NCI-H2227 treated with DMSO at 0.1 percent for 48 hours (cell line): ENCODE data around the gene EVPLL.
"Not testable (repeated sequence)": the region's sequence is repeated elsewhere in the genome, so short reads cannot be mapped to it uniquely, and the experiment has no call there.

ENCODE experiments used
- DNase-seq: peaks from one replicate; lab custom pipeline; 2025; lab: John Stamatoyannopoulos, UW

EVPLL gene

GRCh38 chr17:18377437-18378204 lies at the start of gene EVPLL:
EVPLL (plus strand) TSS chr17:18377778; CDS start chr17:18380938, 3,160 bp downstream.
- no peak for DNase-seq

GRCh38 chr17:18328643-18329204 lies 48.9 kb upstream of the EVPLL start:
- DNase-seq: no peak

- no peak for DNase-seq
These were observed 45.7 kb upstream of the EVPLL start for GRCh38 chr17:18331879-18332278.

GRCh38 chr17:18332909-18333489 lies 44.6 kb upstream of the EVPLL start:
- DNase-seq: no peak

GRCh38 chr17:18338158-18338557 lies 39.4 kb upstream of the EVPLL start:
- not testable (repeated sequence) for DNase-seq

- DNase-seq: no peak
These were observed 37.6 kb upstream of the EVPLL start for GRCh38 chr17:18339933-18340332.

- DNase-seq: no peak
These were observed 33.6 kb upstream of the EVPLL start for GRCh38 chr17:18344021-18344420.

- DNase-seq: no peak
These were observed 24.0 kb upstream of the EVPLL start for GRCh38 chr17:18353541-18353940.

GRCh38 chr17:18356624-18357023 lies 21.0 kb upstream of the EVPLL start:
- no peak for DNase-seq

GRCh38 chr17:18360518-18360917 lies 17.1 kb upstream of the EVPLL start:
- DNase-seq: no peak

GRCh38 chr17:18361837-18362697 lies 15.5 kb upstream of the EVPLL start:
- DNase-seq: no peak

- DNase-seq: no peak
These were observed 14.9 kb upstream of the EVPLL start for GRCh38 chr17:18362698-18363100.

- DNase-seq: peak; percentile 86
These were observed 14.2 kb upstream of the EVPLL start, which contains the start of gene SHMT1 for GRCh38 chr17:18363101-18364049. SHMT1 (minus strand) TSS chr17:18363550; CDS start chr17:18355981, 7,569 bp downstream.

GRCh38 chr17:18364166-18364565 lies 13.4 kb upstream of the EVPLL start:
- DNase-seq: no peak

- no peak for DNase-seq
These were observed 8.6 kb upstream of the EVPLL start for GRCh38 chr17:18368946-18369345.

GRCh38 chr17:18370761-18371160 lies 6.8 kb upstream of the EVPLL start:
- no peak for DNase-seq

- DNase-seq: no peak
These were observed 6.1 kb upstream of the EVPLL start for GRCh38 chr17:18371455-18371854.

GRCh38 chr17:18373181-18373580 lies 4.4 kb upstream of the EVPLL start:
- DNase-seq: not testable (repeated sequence)

- no peak for DNase-seq
These were observed 3.4 kb upstream of the EVPLL start for GRCh38 chr17:18374216-18374615.

GRCh38 chr17:18378205-18378505 lies 577 bp downstream of the EVPLL start:
- DNase-seq: no peak

GRCh38 chr17:18378614-18379013 lies 1.0 kb downstream of the EVPLL start:
- not testable (repeated sequence) for DNase-seq
